OCI-LY1 (cell line): Measurements from ENCODE around the gene AFTPH.
A peak's percentile ranks its signal among the peaks of the same experiment; 100 is the strongest.

Experiments used
- H2AFZ ChIP-seq: fragments of 200-600 bp; sonication (generic), shearing (Covaris generic); 2 replicates; pipeline ENCODE4 v1.6.0; 2014; ENCODE audit warnings: antibody characterized with exemption, mild to moderate bottlenecking, low read length
- H3F3A ChIP-seq: fragments of 200-600 bp; sonication (generic), shearing (Covaris generic); 2 replicates; pipeline ENCODE4 v1.6.0; 2014; ENCODE audit warnings: mild to moderate bottlenecking, antibody characterized with exemption, low read length, moderate library complexity; ENCODE audit not compliant: insufficient read depth
- H3K27ac ChIP-seq: fragments of 200-600 bp; sonication (generic); 2 replicates; pipeline ENCODE4 v1.5.1; 2014; ENCODE audit warnings: low read length, mixed run types, mild to moderate bottlenecking, low read depth; ENCODE audit not compliant: poor library complexity, severe bottlenecking
- H3K27me3 ChIP-seq: fragments of 200-600 bp; sonication (generic); 2 replicates; pipeline ENCODE4 v1.6.0; 2014; ENCODE audit warnings: antibody characterized with exemption, mild to moderate bottlenecking, low read length, moderate library complexity; ENCODE audit not compliant: insufficient read depth
- H3K36me3 ChIP-seq: fragments of 200-600 bp; sonication (generic); 2 replicates; pipeline ENCODE4 v1.6.1; 2014; ENCODE audit warnings: mild to moderate bottlenecking, antibody characterized with exemption, low read length, moderate library complexity, mixed read lengths; ENCODE audit not compliant: insufficient read depth
- H3K4me1 ChIP-seq: fragments of 200-600 bp; sonication (generic); 2 replicates; pipeline ENCODE4 v1.5.1; 2014; ENCODE audit warnings: mild to moderate bottlenecking, low read length, moderate library complexity; ENCODE audit not compliant: insufficient read depth, severe bottlenecking
- H3K4me2 ChIP-seq: fragments of 200-600 bp; sonication (generic), shearing (Covaris generic); 2 replicates; pipeline ENCODE4 v1.6.1; 2014; ENCODE audit warnings: low read length
- H3K4me3 ChIP-seq: fragments of 200-600 bp; sonication (generic); 2 replicates; pipeline ENCODE4 v1.5.1; 2014; ENCODE audit warnings: low read length, low read depth, mild to moderate bottlenecking, mixed read lengths; ENCODE audit not compliant: poor library complexity, severe bottlenecking
- H3K79me2 ChIP-seq: fragments of 200-600 bp; shearing (Covaris generic); 2 replicates; pipeline ENCODE4 v1.6.1; 2016; ENCODE audit warnings: mixed run types, low read length, mixed read lengths; ENCODE audit not compliant: insufficient read depth
- H3K9ac ChIP-seq: fragments of 200-600 bp; sonication (generic), shearing (Covaris generic); 2 replicates; pipeline ENCODE4 v1.6.1; 2014; ENCODE audit warnings: mild to moderate bottlenecking, low read length, mixed read lengths
- H3K9me2 ChIP-seq: fragments of 200-600 bp; sonication (generic), shearing (Covaris generic); 2 replicates; pipeline ENCODE4 v1.6.1; 2014; ENCODE audit warnings: low read depth, mild to moderate bottlenecking, low read length, mixed read lengths
- H3K9me3 ChIP-seq: fragments of 200-600 bp; shearing (Covaris generic); 2 replicates; pipeline ENCODE4 v1.6.1; 2014; ENCODE audit warnings: low read length, mixed read lengths
- H4K20me1 ChIP-seq: fragments of 200-600 bp; sonication (generic), shearing (Covaris generic); 2 replicates; pipeline ENCODE4 v1.6.0; 2016; ENCODE audit warnings: mild to moderate bottlenecking, low read length; ENCODE audit not compliant: insufficient read depth
- CTCF ChIP-seq: fragments of 200-600 bp; sonication (generic), shearing (Covaris generic); IDR thresholded peaks from 2 replicates; pipeline ENCODE4 v1.5.1; 2017; ENCODE audit warnings: mild to moderate bottlenecking, antibody characterized with exemption, low read length, moderate library complexity, mixed read lengths
- EZH2 ChIP-seq: fragments of 200-600 bp; sonication (generic), shearing (Covaris generic); IDR thresholded peaks from 2 replicates; pipeline ENCODE4 v1.8.0; 2017; ENCODE audit warnings: borderline replicate concordance, mixed run types, mild to moderate bottlenecking, antibody characterized with exemption, low read length, moderate library complexity, mixed read lengths

The AFTPH gene

GRCh38 chr2:64637000-64637635, 113.0 kb downstream of the AFTPH start:
- Histone ChIP-seq H3K79me2 (peaks cover 51% of the 10 kb centered on the region), H3K36me3 (peaks cover 76% of the 10 kb centered on the region), H2AFZ (no peak overlapping the region), H3K27me3 (no peaks in the 10 kb centered on the region), H3K4me3 (peak overlapping the region; percentile 10), H3K4me1 (peaks cover 60% of the 10 kb centered on the region), H3K9me3 (no peaks in the 10 kb centered on the region), H3F3A (no peaks in the 10 kb centered on the region), H4K20me1 (no peaks in the 10 kb centered on the region), H3K9ac (peak overlapping the region; percentile 22; the same call in 1 of the 2 replicates), H3K9me2 (no peaks in the 10 kb centered on the region), H3K4me2 (peak overlapping the region; percentile 82), H3K27ac (peak overlapping the region; percentile 70)
- TF ChIP-seq EZH2 (no peak), CTCF (no peak)

GRCh38 chr2:64637931-64638330, 113.8 kb downstream of the AFTPH start:
- no peak for TF ChIP-seq EZH2
- no peak for TF ChIP-seq CTCF
- Histone ChIP-seq H3K4me3 (peak overlapping the region; percentile 10), H3K27me3 (no peaks in the 10 kb centered on the region), H3K79me2 (peaks cover 59% of the 10 kb centered on the region), H3K4me2 (peak overlapping the region; percentile 82), H3K9me2 (no peaks in the 10 kb centered on the region), H3K36me3 (peaks cover 68% of the 10 kb centered on the region), H3K9me3 (no peaks in the 10 kb centered on the region), H2AFZ (no peak overlapping the region), H3K27ac (peak overlapping the region; percentile 70), H4K20me1 (no peaks in the 10 kb centered on the region), H3K9ac (peak overlapping the region; percentile 22; the same call in 1 of the 2 replicates), H3K4me1 (peaks cover 68% of the 10 kb centered on the region), H3F3A (no peaks in the 10 kb centered on the region)

- H3K4me2 ChIP-seq, result peak overlapping the region; percentile 82
- no peaks in the 10 kb centered on the region for H3K27me3 ChIP-seq
- H3K27ac ChIP-seq, result peak overlapping the region; percentile 70
- H3K36me3 ChIP-seq, result peaks cover 61% of the 10 kb centered on the region
- no peaks in the 10 kb centered on the region for H3F3A ChIP-seq
- no peak overlapping the region for H2AFZ ChIP-seq
- H3K9me2 ChIP-seq, result no peaks in the 10 kb centered on the region
- H3K9ac ChIP-seq, result no peak overlapping the region
- TF ChIP-seq EZH2, result no peak
- no peak for TF ChIP-seq CTCF
- no peaks in the 10 kb centered on the region for H3K9me3 ChIP-seq
- no peak overlapping the region for H3K4me3 ChIP-seq
- no peaks in the 10 kb centered on the region for H4K20me1 ChIP-seq
- peaks cover 75% of the 10 kb centered on the region for H3K4me1 ChIP-seq
- peaks cover 65% of the 10 kb centered on the region for H3K79me2 ChIP-seq
Measured at GRCh38 chr2:64638502-64639120, 114.5 kb downstream of the AFTPH start.
